GM23248 (cell line): Measurements from ENCODE around the gene GLYAT. TPM values are rescaled to one million over a fixed set of nuclear protein-coding genes. Genes with fewer than 3 reads are reported as not detected.

Experiments used
- DNase-seq: peaks from one replicate; pipeline ENCODE4 v3.0.0-alpha.2; 2015
- H2AFZ ChIP-seq: fragments of 200-600 bp; sonication (generic); 2 replicates; pipeline ENCODE4 v1.6.1; 2016; ENCODE audit warnings: antibody characterized with exemption
- H3F3A ChIP-seq: fragments of 200-600 bp; sonication (generic); 2 replicates; pipeline ENCODE4 v1.6.1; 2016; ENCODE audit warnings: mild to moderate bottlenecking, antibody characterized with exemption, mixed run types; ENCODE audit not compliant: insufficient read depth
- H3K27ac ChIP-seq: fragments of 200-600 bp; sonication (generic); 2 replicates; pipeline ENCODE4 v1.5.1; 2016; ENCODE audit warnings: mild to moderate bottlenecking
- H3K27me3 ChIP-seq: fragments of 200-600 bp; sonication (generic); replicated peaks from 2 replicates; pipeline ENCODE4 v1.6.1; 2016; ENCODE audit warnings: mild to moderate bottlenecking; ENCODE audit not compliant: insufficient read depth
- H3K36me3 ChIP-seq: fragments of 200-600 bp; sonication (generic); 2 replicates; pipeline ENCODE4 v1.6.1; 2016; ENCODE audit warnings: low read depth, mild to moderate bottlenecking
- H3K4me1 ChIP-seq: fragments of 200-600 bp; sonication (generic); 2 replicates; pipeline ENCODE4 v1.6.1; 2016; ENCODE audit warnings: mild to moderate bottlenecking; ENCODE audit not compliant: insufficient read depth
- H3K4me2 ChIP-seq: fragments of 200-600 bp; sonication (generic); one replicate; pipeline ENCODE4 v1.6.1; 2016; ENCODE audit warnings: mild to moderate bottlenecking; ENCODE audit not compliant: unreplicated experiment
- H3K4me3 ChIP-seq: fragments of 200-600 bp; sonication (generic); 2 replicates; pipeline ENCODE4 v1.5.1; 2016; ENCODE audit warnings: mild to moderate bottlenecking
- H3K79me2 ChIP-seq: fragments of 200-600 bp; sonication (generic); 2 replicates; pipeline ENCODE4 v1.6.1; 2016; ENCODE audit warnings: mild to moderate bottlenecking; ENCODE audit not compliant: insufficient read depth
- H3K9ac ChIP-seq: fragments of 200-600 bp; sonication (generic); 2 replicates; pipeline ENCODE4 v1.6.1; 2016; ENCODE audit warnings: mild to moderate bottlenecking
- H3K9me2 ChIP-seq: fragments of 200-600 bp; sonication (generic); 2 replicates; pipeline ENCODE4 v1.6.1; 2016; ENCODE audit warnings: mixed run types, mild to moderate bottlenecking, moderate library complexity; ENCODE audit not compliant: insufficient read depth
- H3K9me3 ChIP-seq: fragments of 200-600 bp; sonication (generic); one replicate; pipeline ENCODE4 v1.6.1; 2017; ENCODE audit warnings: low read depth
- H4K20me1 ChIP-seq: fragments of 200-600 bp; sonication (generic); 2 replicates; pipeline ENCODE4 v1.6.0; 2016; ENCODE audit not compliant: insufficient read depth
- EZH2 ChIP-seq: fragments of 200-600 bp; sonication (generic); IDR thresholded peaks from 2 replicates; pipeline ENCODE4 v1.6.1; 2018; ENCODE audit warnings: antibody characterized with exemption, mild to moderate bottlenecking; ENCODE audit not compliant: insufficient read depth, poor library complexity, severe bottlenecking
- EZH2phosphoT487 ChIP-seq: fragments of 200-600 bp; sonication (generic); IDR thresholded peaks from 2 replicates; pipeline ENCODE4 v1.6.1; 2018; ENCODE audit warnings: antibody characterized with exemption, moderate library complexity, mild to moderate bottlenecking, low read depth; ENCODE audit not compliant: insufficient read depth
- WGBS, 2 experiments: methylation state at CpG; one replicate each; pipeline ENCODE4 v1.1.6; 2015 to 2017; ENCODE audit warnings: low lambda C conversion rate in 2 of 2, low coverage in 1 of 2; ENCODE audit errors: missing lambda C conversion rate in 2 of 2; 5-methylcytosine and 5-hydroxymethylcytosine counted together
- in situ Hi-C: fragments of 300-500 bp; cut with MboI; formaldehyde crosslinking; loops from 2 replicates; pipeline ENCODE4 v1.15.0; 2020
- polyA plus RNA-seq: library from polyadenylated mRNA; unstranded; fragments of >200 nt; fragmentation: Nextera tagmentation; extraction: Ambion mirVana; gene quantifications from 2 replicates; pipeline ENCODE4 v1.2.1, GENCODE V29; 2016
- total RNA-seq: library from RNA; depleted of rRNA; stranded (reverse); fragments of >200 nt; shearing (Covaris generic); gene quantifications from 2 replicates; pipeline ENCODE4 v1.2.3, GENCODE V29; 2014; rRNA removed

The GLYAT gene
- total and polyA plus RNA-seq, 2 experiments from 2014 or later: not detected

DNA sequence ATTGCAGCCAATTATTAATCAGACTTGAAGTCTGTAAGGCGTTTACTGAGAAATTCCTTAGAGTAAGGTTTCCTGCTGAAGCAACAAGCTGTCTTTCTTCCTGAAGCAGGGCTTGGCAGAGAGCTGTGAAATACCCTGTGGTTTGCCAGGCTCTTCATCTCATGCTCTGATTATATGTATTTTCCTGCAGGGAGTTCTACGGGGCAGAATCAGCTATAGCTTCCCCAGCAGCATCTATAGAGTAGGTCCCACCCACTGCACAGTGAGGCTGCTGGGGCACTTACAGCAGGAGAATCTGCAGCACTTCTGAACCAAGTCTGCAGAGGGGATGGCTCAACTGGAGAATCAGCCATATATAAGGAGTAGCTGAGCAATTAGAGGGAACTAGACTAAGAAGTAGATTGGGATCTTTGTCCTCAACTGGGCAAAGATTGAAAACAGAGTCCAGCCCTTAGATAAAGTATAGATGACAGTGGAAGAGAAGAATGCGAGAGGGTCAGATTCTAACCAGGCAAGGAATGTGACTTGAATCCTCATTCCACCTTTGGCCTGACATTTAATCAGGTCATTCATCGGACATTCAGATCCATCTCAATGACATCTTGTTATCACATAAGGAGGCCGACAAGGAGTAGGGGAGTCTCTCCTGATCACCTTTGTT lies 71.7 kb downstream of the GLYAT start:
- DNase-seq: no peak

DNA sequence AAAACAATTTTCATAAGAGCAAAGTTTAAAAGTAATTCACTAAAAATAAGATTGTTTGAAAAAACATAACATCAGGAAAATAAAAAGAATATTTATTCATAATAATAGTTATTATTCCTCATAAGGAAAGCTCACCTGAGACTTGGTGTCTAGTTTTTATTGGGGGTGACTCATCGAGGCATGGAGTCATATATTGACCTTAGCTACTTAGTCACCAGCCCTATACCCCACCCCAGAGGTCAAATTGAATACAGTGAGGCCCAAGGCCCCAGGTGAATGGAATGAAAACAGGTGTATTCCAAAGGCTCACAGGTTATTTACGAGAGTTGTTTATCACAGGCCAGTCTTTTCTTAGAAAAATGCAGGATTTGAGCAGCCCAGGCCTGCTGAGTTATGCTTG lies 72.3 kb downstream of the GLYAT start:
- H4K20me1 ChIP-seq: no peaks in the 10 kb centered on the region
- H3F3A ChIP-seq: no peaks in the 10 kb centered on the region
- H3K27ac ChIP-seq: no peak overlapping the region
- DNase-seq: no peak
- no peaks in the 10 kb centered on the region for H3K9me3 ChIP-seq
- no peak overlapping the region for H3K4me2 ChIP-seq
- no peaks in the 10 kb centered on the region for H3K79me2 ChIP-seq
- no peak for TF ChIP-seq EZH2
- no peak for TF ChIP-seq EZH2phosphoT487
- no peak overlapping the region for H2AFZ ChIP-seq
- H3K9me2 ChIP-seq: no peaks in the 10 kb centered on the region
- no peaks in the 10 kb centered on the region for H3K4me1 ChIP-seq
- WGBS, 2 experiments: 44 to 52% methylated on average over 2 of the region's 2 CpGs
- H3K36me3 ChIP-seq: no peaks in the 10 kb centered on the region
- H3K4me3 ChIP-seq: no peak overlapping the region
- H3K9ac ChIP-seq: no peak overlapping the region
- H3K27me3 ChIP-seq: no peaks in the 10 kb centered on the region; the same call in 1 of the 2 replicates
- in situ Hi-C loops: loop anchor here (10.0 kb wide), 1 partner anchor 125 kb away; no protein-coding TSS in a partner anchor

More for the DNA sequence above, 71.7 kb downstream of the GLYAT start:
- Histone ChIP-seq H3K9ac (no peak overlapping the region), H3K4me3 (no peak overlapping the region), H3K9me3 (no peaks in the 10 kb centered on the region), H2AFZ (no peak overlapping the region), H3K79me2 (no peaks in the 10 kb centered on the region), H3K4me1 (no peaks in the 10 kb centered on the region), H4K20me1 (no peaks in the 10 kb centered on the region), H3K4me2 (no peak overlapping the region), H3K36me3 (no peaks in the 10 kb centered on the region), H3K27me3 (no peaks in the 10 kb centered on the region; the same call in 1 of the 2 replicates), H3K9me2 (no peaks in the 10 kb centered on the region), H3F3A (no peaks in the 10 kb centered on the region), H3K27ac (no peak overlapping the region)
- in situ Hi-C loops: loop anchor here (10.0 kb wide), 1 partner anchor 125 kb away; no protein-coding TSS in a partner anchor
- no peak for TF ChIP-seq EZH2
- no peak for TF ChIP-seq EZH2phosphoT487
- 62 to 69% methylated on average over 5 of the region's 5 CpGs for WGBS, 2 experiments

Other genes starting within 250 kb of the GLYAT start
- gene OR5B21, start 223.8 kb downstream of the GLYAT start, total RNA-seq: not detected in 2 replicates
- not detected in 2 replicates for gene OR5B21, start 223.8 kb downstream of the GLYAT start, polyA plus RNA-seq
- gene LPXN, start 156.1 kb downstream of the GLYAT start, total RNA-seq: 164 and 169 TPM in 2 replicates
- gene LPXN, start 156.1 kb downstream of the GLYAT start, polyA plus RNA-seq: 134 and 139 TPM in 2 replicates
- gene ZFP91, start 152.9 kb downstream of the GLYAT start, total RNA-seq: 58.8 and 59.0 TPM in 2 replicates
- 20.8 and 21.4 TPM in 2 replicates for gene ZFP91, start 152.9 kb downstream of the GLYAT start, polyA plus RNA-seq
- gene CNTF, start 109.3 kb downstream of the GLYAT start, total RNA-seq: 1.6 and 3.9 TPM in 2 replicates
- gene CNTF, start 109.3 kb downstream of the GLYAT start, polyA plus RNA-seq: 0.23 and 0.46 TPM in 2 replicates
- gene GLYATL2, start 112.8 kb upstream of the GLYAT start, total RNA-seq: 0.65 TPM in 1 of 2 replicates, not detected in the other
- 0.29 and 0.80 TPM in 2 replicates for gene GLYATL2, start 112.8 kb upstream of the GLYAT start, polyA plus RNA-seq
- gene GLYATL1, start 207.5 kb upstream of the GLYAT start, total RNA-seq: not detected in 2 replicates
- 0.22 and 0.54 TPM in 2 replicates for gene GLYATL1, start 207.5 kb upstream of the GLYAT start, polyA plus RNA-seq